Measurements from ENCODE around the gene BIN1.

- no peak for TF ChIP-seq CTCF (IDR thresholded peaks at IDR 0.05 in 2 of 3, conservative IDR thresholded peaks at IDR 0.05 in 1 of 3; ENCODE audit: borderline replicate concordance in 1 of 3, insufficient read depth in 1 of 3, low read depth in 2 of 3, low read length in 2 of 3)
- no peak for TF ChIP-seq POLR2A (IDR thresholded peaks at IDR 0.05; ENCODE audit: borderline replicate concordance, extremely low read depth, insufficient read depth, insufficient read length)
- no peak for TF ChIP-seq YY1 (IDR thresholded peaks at IDR 0.05; ENCODE audit: extremely low read depth, insufficient replicate concordance, low read depth, low read length)
- TF ChIP-seq EZH2 (IDR thresholded peaks at IDR 0.05) = no peak
- TF ChIP-seq JUND (IDR thresholded peaks at IDR 0.05) = no peak
- TF ChIP-seq SRF (IDR thresholded peaks at IDR 0.05; ENCODE audit: low read depth) = no peak
- no peak for TF ChIP-seq TCF7L2 (IDR thresholded peaks at IDR 0.05; ENCODE audit: borderline replicate concordance, extremely low read depth, insufficient read depth, insufficient read length)
- no peak for TF ChIP-seq RAD21 (IDR thresholded peaks at IDR 0.05; ENCODE audit: low read depth)
- no peak for TF ChIP-seq EZH2phosphoT487 (IDR thresholded peaks at IDR 0.05; ENCODE audit: borderline replicate concordance)
These were observed 105.2 kb downstream of the BIN1 start for GRCh38 chr2:127001751-127002150.
